GM21367 (cell line): ENCODE measurements around the gene RAP1GAP2.
"Not testable (repeated sequence)": the region's sequence is repeated elsewhere in the genome, so short reads cannot be mapped to it uniquely, and the experiment has no call there.

Source experiments
- ATAC-seq: cut with Tn5 transposase; IDR thresholded peaks from one replicate; pipeline ENCODE4 v1.9.1; 2021; ENCODE audit not compliant: unreplicated experiment

RAP1GAP2 gene

DNA sequence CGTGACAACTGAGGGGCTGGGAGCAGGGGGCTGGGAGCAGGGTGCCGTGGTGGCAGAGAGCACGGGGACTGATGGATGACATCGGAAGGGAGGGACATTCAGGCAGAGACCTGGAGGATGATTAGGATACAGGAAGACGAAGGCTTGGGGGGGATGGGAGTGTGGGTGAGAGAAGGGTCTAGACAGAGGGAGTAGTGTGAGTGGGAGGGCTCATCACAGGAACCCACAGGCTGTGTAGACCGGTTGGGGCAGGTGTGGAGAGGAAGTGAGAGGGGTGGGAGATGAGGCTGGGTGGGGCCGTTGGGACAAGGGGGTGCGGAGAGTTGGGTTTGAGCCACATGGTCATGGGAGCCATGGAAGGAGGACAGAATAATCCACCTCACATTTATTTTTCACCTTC, 83.8 kb downstream of the RAP1GAP2 start:
- ATAC-seq: no peak

- ATAC-seq: no peak
These were observed 85.1 kb downstream of the RAP1GAP2 start for GRCh38 chr17:2881295-2881694.

- ATAC-seq: no peak
These were observed 87.4 kb downstream of the RAP1GAP2 start for GRCh38 chr17:2883544-2884213.

GRCh38 chr17:2885733-2886132, 89.5 kb downstream of the RAP1GAP2 start:
- ATAC-seq: no peak

DNA sequence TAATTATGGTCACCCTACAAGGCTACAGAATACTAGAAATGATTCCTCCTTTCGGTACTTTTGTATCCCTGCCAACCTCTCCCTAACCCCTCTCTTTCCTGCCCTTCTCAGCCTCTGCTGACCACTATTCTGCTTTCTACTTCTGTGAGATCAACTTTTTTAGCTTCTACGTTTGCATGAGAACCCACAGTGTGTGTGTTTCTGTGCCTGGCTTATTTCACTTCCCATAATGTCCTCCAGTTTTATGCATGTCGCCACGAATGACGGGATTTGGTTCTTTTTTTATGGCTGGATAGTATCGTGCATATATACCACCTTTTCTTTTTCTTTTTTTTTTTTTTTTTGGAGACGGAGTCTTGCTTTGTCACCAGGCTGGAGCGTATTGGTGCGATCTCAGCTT, 92.1 kb downstream of the RAP1GAP2 start:
- ATAC-seq: no peak

DNA sequence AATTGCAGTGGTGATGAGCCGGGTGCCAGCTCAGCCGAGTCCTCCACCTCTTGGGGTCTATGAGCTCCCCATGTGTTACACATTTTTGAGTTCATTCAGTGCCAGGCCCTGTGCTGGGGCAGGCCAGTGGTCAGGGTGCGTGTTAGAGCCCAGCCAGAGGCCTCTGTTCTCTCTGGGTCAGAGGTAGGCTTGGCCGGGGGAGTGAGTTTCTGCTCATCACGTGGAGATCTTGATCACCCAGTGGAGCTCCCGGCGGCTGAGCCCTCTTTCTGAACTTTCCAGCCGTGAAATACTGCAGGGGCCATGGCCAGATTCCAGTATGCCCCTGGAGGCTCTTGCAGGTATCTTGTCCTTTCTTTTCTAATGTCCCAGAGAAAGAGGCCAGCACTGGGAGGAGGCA, 93.0 kb downstream of the RAP1GAP2 start:
- no peak for ATAC-seq

GRCh38 chr17:2890778-2891177, 94.5 kb downstream of the RAP1GAP2 start:
- ATAC-seq: not testable (repeated sequence)

DNA sequence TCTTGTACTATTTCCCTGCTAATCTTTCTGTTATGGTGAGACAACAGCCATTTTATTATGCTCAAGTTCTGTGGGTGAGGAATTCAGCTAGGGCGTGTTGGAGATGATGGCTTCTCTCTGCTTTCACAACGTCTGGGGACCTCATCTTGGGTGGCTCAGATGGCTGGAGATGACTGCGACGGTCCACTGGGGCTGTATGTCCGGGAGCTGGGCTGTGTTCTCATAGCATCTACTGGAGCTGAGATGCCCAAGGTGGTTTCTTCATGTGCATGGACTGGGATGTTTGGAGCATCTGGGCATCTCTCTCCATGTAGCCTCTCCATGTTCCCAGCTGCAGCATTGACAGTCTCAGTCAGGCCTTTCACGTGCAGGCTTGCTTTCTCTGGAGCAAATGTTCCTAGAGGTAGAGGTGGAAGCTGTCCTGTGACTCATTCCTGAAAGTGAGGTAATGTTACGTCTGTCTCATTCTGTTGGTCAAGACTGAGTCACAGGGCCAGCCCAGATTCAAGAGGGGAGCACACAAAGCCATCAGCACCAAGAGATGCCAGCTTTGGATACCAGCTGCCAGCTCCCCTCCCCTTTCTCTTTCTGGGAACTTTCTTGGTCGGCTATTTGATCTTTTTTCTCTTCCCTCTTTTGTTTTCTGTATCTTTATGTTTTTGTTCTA, 96.2 kb downstream of the RAP1GAP2 start:
- no peak for ATAC-seq

DNA sequence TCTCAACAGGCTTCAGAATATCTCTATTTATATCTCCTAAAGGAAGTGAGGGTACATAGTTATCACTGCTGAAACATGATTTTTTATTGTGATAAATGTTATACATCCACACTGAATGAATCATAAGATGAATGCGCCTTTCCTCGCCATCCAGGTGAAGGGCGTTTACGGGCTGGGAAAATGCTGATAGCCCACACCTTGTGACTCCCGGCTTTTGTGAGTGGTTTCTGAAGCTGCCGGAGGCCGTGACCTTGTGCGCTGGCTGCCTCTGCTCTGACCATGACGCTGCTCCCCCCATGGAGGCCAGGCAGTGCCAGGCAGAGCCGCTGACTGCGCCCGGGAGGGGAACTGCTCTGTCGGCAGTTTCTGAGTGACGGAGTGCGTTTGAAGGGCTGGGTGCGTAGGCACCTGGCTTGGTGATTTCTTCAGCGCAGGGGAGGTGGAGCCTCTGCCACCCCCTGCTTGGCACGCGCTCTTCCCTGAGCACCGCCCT, 97.2 kb downstream of the RAP1GAP2 start:
- no peak for ATAC-seq

- ATAC-seq: no peak
These were observed 98.5 kb downstream of the RAP1GAP2 start for GRCh38 chr17:2894782-2895181.

DNA sequence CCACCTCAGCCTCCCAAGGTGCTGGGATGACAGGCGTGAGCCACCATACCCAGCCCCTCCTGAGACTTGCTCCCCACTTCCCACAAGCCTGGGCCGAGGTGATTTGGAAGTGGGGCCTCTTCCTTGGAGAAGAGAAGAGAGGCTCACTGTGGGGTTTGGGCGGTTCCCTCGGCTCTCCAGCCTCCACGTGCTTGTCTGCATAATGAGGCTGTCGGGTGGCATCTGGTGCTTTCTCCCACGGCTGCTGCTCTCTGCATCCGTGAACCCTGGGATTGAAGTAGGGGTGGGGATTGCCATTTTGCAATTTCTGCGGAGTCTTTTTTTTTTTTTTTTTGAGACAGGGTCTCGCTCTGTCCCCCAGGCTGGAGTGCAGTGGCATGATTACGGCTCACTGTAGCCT, 101.4 kb downstream of the RAP1GAP2 start:
- ATAC-seq: no peak

- ATAC-seq: no peak
These were observed 102.2 kb downstream of the RAP1GAP2 start for GRCh38 chr17:2898255-2898926.

DNA sequence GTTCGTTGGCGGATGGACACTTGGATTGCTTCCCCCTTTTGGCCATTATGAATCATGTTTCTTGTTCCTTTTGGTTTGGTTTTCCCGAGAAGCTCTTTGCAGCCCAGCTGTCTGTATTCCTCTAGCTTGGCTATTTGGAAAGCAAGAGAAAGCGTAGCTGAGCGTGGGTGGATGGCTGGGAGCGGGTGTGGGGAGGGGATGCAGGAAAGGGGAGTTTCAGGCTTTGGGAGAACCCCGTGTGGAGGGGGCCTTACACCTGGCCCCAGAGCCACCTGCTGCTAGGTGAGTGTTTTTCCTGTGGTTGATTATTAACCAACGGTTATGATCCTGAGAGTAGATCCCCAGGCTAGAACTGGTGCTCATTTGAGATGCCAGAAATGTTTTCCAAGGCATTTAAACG, 103.7 kb downstream of the RAP1GAP2 start:
- no peak for ATAC-seq

- no peak for ATAC-seq
These were observed 104.6 kb downstream of the RAP1GAP2 start for GRCh38 chr17:2900842-2901241.

DNA sequence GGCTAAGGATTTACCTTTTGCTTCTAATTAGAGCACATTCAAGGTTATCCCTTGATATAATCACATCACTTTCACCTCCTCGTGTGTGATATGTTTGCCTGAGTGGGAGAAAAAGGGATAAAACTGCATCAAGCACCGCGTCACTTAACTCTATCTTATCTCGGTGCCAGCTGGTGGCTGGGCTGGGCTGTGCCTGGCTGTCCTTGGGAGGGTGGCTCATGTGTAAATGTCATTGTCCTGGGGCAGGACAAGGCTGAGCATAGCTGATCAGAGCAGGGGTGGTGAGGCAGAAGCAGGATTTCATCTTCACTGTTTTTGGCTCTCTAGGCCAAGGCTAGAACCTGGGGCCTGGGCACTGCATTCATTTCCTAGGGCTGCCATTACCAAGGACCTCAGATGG, 105.3 kb downstream of the RAP1GAP2 start:
- ATAC-seq: no peak

- no peak for ATAC-seq
These were observed 106.3 kb downstream of the RAP1GAP2 start for GRCh38 chr17:2902546-2902945.

- no peak for ATAC-seq
These were observed 107.1 kb downstream of the RAP1GAP2 start for GRCh38 chr17:2903193-2903974.

- no peak for ATAC-seq
These were observed 107.9 kb downstream of the RAP1GAP2 start for GRCh38 chr17:2904135-2904534.

DNA sequence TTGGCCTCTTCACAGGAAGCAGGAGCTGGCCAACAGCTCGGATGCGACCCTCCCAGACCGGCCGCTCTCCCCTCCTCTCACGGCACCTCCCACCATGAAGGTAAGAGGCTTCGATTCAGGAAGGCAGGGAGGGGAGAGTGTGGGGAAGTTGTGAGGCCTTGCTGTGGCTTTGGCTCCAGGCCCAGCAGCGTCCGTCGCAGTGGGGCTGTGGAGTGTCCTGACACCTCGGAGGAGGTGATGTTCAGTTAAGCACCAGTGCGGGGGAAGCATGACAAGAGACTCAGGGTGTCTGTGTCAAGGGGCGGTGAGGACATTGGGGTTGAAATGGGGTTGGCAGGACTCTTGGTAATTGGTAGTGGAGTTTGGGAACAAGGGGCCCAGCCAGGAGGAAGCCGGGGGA, 109.0 kb downstream of the RAP1GAP2 start:
- ATAC-seq: no peak

GRCh38 chr17:2905696-2906501, 109.7 kb downstream of the RAP1GAP2 start:
- no peak for ATAC-seq

DNA sequence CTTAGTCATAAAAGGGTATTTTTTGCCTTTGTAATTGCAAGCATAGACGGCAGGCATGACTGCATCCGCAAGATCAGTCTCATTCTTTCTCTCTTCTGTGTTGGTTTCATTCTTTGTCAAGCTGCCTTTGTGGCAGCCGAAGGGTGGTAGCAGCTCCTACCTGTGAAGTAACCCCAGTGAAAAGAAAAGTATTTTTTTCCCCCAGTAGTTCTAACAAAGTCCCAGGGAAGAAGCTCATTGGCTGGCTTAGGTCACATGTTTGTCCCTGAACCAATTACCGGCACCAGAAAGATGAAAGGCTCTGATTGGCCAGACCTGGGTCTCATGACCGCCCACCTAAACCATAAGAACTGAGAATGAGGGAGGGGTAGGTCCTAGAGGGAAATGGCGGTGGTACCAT, 110.7 kb downstream of the RAP1GAP2 start:
- no peak for ATAC-seq
